Lung (tissue), 12 donors: ENCODE measurements around the gene PUS3. TPM values are rescaled to one million over a fixed set of nuclear protein-coding genes. Genes with fewer than 3 reads are reported as not detected.

Experiments
- ATAC-seq: fragments of 200-7000 bp; cut with Tn5 transposase; one replicate; pipeline ENCODE4 v1.9.1; 2020; ENCODE audit warnings: moderate number of reproducible peaks; ENCODE audit not compliant: insufficient read depth, low FRiP score
- DNase-seq, 3 donors: peaks; one replicate each; pipeline ENCODE4 v3.0.0-alpha.2; 2013 to 2017
- H3K27ac ChIP-seq, 2 donors: one replicate each; pipeline ENCODE4 v1.5.1; 2013; ENCODE audit warnings: mild to moderate bottlenecking in 2 of 2, moderate library complexity in 2 of 2, control low read depth in 1 of 2, inconsistent platforms in 1 of 2, low read depth in 1 of 2, low read length in 1 of 2
- H3K27me3 ChIP-seq, 3 donors: one replicate each; pipeline ENCODE4 v1.5.1; 2013; ENCODE audit warnings: low read length in 2 of 3; ENCODE audit not compliant: control insufficient read depth in 3 of 3, insufficient read depth in 3 of 3
- H3K36me3 ChIP-seq, 4 donors: one replicate each; pipeline ENCODE4 v1.5.1; 2013; ENCODE audit warnings: low read length in 4 of 4, mild to moderate bottlenecking in 1 of 4, moderate library complexity in 1 of 4; ENCODE audit not compliant: control insufficient read depth in 4 of 4, insufficient read depth in 4 of 4
- H3K4me1 ChIP-seq, 5 donors: one replicate each; pipeline ENCODE4 v1.5.1; 2013; ENCODE audit warnings: low read length in 5 of 5, mild to moderate bottlenecking in 2 of 5, moderate library complexity in 1 of 5; ENCODE audit not compliant: control insufficient read depth in 5 of 5, insufficient read depth in 5 of 5
- H3K4me3 ChIP-seq: one replicate; pipeline ENCODE4 v1.5.1; 2013; ENCODE audit warnings: mild to moderate bottlenecking, control low read depth, moderate library complexity
- H3K9ac ChIP-seq, 2 donors: one replicate each; pipeline ENCODE4 v1.5.1; 2013; ENCODE audit warnings: low read length in 2 of 2, control low read depth in 1 of 2; ENCODE audit not compliant: insufficient read depth in 1 of 2
- H3K9me3 ChIP-seq, 4 donors: one replicate each; pipeline ENCODE4 v1.5.1; 2013; ENCODE audit warnings: low read length in 3 of 4, mild to moderate bottlenecking in 1 of 4, moderate library complexity in 1 of 4; ENCODE audit not compliant: control insufficient read depth in 4 of 4, insufficient read depth in 3 of 4
- CTCF ChIP-seq: IDR thresholded peaks from 2 replicates; pipeline ENCODE4 v1.5.1; 2012; ENCODE audit warnings: mild to moderate bottlenecking; ENCODE audit errors: control extremely low read depth, extremely low read depth
- polyA plus RNA-seq, 2 donors: library from polyadenylated mRNA; stranded (reverse); fragments of 200-250 nt; gene quantifications; one replicate each; pipeline ENCODE4 v1.2.1, GENCODE V29; 2013
- total RNA-seq, 2 donors: library from RNA; depleted of rRNA in 1 of 2; stranded (reverse); fragments of >200 nt in 1 of 2; gene quantifications; one replicate each; pipeline ENCODE4 v1.2.1, GENCODE V29; 2014 to 2021
- donor health status: control.
- donor health status: control.
- donor health status: Bipolar disorder and iron deficiency.
- donor health status: healthy.
- donor health status: DM: yes; HTN: yes; CAD: no.

The PUS3 gene
- total and polyA plus RNA-seq, 4 donors, result 6.9 to 15.7 (median 10.8) TPM

- Histone ChIP-seq H3K27ac (no peak overlapping the region), H3K36me3 (no peaks in the 10 kb centered on the region), H3K4me3 (no peak overlapping the region), H3K9ac (no peak overlapping the region), H3K4me1 (no peaks in the 10 kb centered on the region), H3K9me3 (peaks cover 0 to 13% (median 7%) of the 10 kb centered on the region in 4 donors), H3K27me3 (no peaks in the 10 kb centered on the region)
- ATAC-seq (no peak), DNase-seq (no peak)
- TF ChIP-seq CTCF, result no peak
Observed at GRCh38 chr11:125846188-125846587, 56.8 kb downstream of the PUS3 start.

Other genes with a start within 250 kb of the PUS3 start
- gene ACRV1, start 222.4 kb downstream of the PUS3 start, total RNA-seq, result not detected
- not detected for gene ACRV1, start 222.4 kb downstream of the PUS3 start, polyA plus RNA-seq
- not detected for gene PATE1, start 156.9 kb downstream of the PUS3 start, total RNA-seq
- not detected for gene PATE1, start 156.9 kb downstream of the PUS3 start, polyA plus RNA-seq
- not detected for gene PATE2, start 124.4 kb downstream of the PUS3 start, total RNA-seq
- not detected for gene PATE2, start 124.4 kb downstream of the PUS3 start, polyA plus RNA-seq
- gene PATE3, start 115.1 kb downstream of the PUS3 start, total RNA-seq, result not detected
- not detected for gene PATE3, start 115.1 kb downstream of the PUS3 start, polyA plus RNA-seq
- gene PATE4, start 69.9 kb downstream of the PUS3 start, total RNA-seq, result not detected
- not detected for gene PATE4, start 69.9 kb downstream of the PUS3 start, polyA plus RNA-seq
- gene HYLS1, start 15.5 kb downstream of the PUS3 start, total RNA-seq, result 1 to 10 TPM; 1.6 to 2.4 TPM
- gene HYLS1, start 15.5 kb downstream of the PUS3 start, polyA plus RNA-seq, result 1 to 10 TPM; 1.5 to 2.6 TPM
- gene DDX25, start 1.3 kb upstream of the PUS3 start, total RNA-seq, result under 1 TPM; 0.14 to 0.18 TPM
- gene DDX25, start 1.3 kb upstream of the PUS3 start, polyA plus RNA-seq, result under 1 TPM; 0.16 to 0.37 TPM
- under 1 TPM; 0.18 to 0.43 TPM for gene VSIG10L2, start 42.8 kb upstream of the PUS3 start, total RNA-seq
- gene VSIG10L2, start 42.8 kb upstream of the PUS3 start, polyA plus RNA-seq, result under 1 TPM; 0.26 to 0.33 TPM
- 10 to 100 TPM; 17.8 to 25.6 TPM for gene CDON, start 159.7 kb upstream of the PUS3 start, total RNA-seq
- gene CDON, start 159.7 kb upstream of the PUS3 start, polyA plus RNA-seq, result 1 to 10 TPM; 1.5 to 1.9 TPM